WTC11 (cell line): ENCODE results near the gene MOB2.

Experiments used
- ATF1 ChIP-seq: sonication (generic); formaldehyde crosslinking; IDR thresholded peaks from 2 replicates; pipeline ENCODE4 v1.8.1; 2023; ENCODE audit warnings: mild to moderate bottlenecking, moderate library complexity, missing genetic modification reagents
- CTCF ChIP-seq: fragments of 200-600 bp; IDR thresholded peaks from 2 replicates; pipeline ENCODE4 v1.8.0; 2022; ENCODE audit warnings: antibody characterized with exemption
- PREB ChIP-seq: sonication (generic); formaldehyde crosslinking; IDR thresholded peaks from 2 replicates; pipeline ENCODE4 v1.8.1; 2022; ENCODE audit warnings: mild to moderate bottlenecking, missing genetic modification reagents, moderate library complexity, borderline replicate concordance
- SP1 ChIP-seq: sonication (generic); formaldehyde crosslinking; conservative IDR thresholded peaks from 2 replicates; pipeline ENCODE4 v1.8.1; 2022; ENCODE audit warnings: missing genetic modification reagents
- USF1 ChIP-seq: sonication (generic); formaldehyde crosslinking; IDR thresholded peaks from 2 replicates; pipeline ENCODE4 v1.8.0; 2022; ENCODE audit warnings: mild to moderate bottlenecking, missing genetic modification reagents

- no peak for TF ChIP-seq USF1 (CRISPR knock-in tag)
- no peak for TF ChIP-seq PREB (CRISPR knock-in tag)
- no peak for TF ChIP-seq ATF1
- TF ChIP-seq SP1 (CRISPR knock-in tag) = no peak
- TF ChIP-seq CTCF = no peak
Measured at GRCh38 chr11:1505480-1505879, 18.9 kb upstream of the MOB2 start.
